Fibroblast of the conjunctiva (primary cell): ENCODE results near the gene EFNA2.
A peak's percentile ranks its signal among the peaks of the same experiment; 100 is the strongest.

ENCODE experiments used
- DNase-seq: peaks from one replicate; pipeline ENCODE4 v3.0.0-alpha.2; 2010; ENCODE audit warnings: low read depth

The EFNA2 gene

GRCh38 chr19:1249298-1249989, 36.2 kb upstream of the EFNA2 start:
- DNase-seq, result peak; percentile 93

DNA sequence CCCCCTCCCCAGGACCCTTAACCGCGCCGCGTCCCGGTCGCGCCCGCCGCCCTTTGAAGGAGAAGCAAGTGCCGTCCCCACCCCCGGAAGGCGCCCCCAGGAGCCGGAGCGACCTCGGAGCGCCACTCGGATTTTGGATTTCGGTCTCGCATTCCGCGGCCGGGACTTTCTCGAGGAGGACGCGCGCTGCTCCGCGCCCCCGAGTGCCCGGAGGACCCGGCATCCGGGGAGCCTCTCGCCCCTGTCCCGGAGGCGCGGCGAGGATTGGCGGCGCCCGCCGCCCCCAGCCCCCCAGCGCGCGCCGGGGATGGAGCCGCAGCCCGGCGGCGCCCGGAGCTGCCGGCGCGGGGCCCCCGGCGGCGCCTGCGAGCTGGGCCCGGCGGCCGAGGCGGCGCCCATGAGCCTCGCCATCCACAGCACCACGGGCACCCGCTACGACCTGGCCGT, 35.7 kb upstream of the EFNA2 start:
- DNase-seq, result no peak

DNA sequence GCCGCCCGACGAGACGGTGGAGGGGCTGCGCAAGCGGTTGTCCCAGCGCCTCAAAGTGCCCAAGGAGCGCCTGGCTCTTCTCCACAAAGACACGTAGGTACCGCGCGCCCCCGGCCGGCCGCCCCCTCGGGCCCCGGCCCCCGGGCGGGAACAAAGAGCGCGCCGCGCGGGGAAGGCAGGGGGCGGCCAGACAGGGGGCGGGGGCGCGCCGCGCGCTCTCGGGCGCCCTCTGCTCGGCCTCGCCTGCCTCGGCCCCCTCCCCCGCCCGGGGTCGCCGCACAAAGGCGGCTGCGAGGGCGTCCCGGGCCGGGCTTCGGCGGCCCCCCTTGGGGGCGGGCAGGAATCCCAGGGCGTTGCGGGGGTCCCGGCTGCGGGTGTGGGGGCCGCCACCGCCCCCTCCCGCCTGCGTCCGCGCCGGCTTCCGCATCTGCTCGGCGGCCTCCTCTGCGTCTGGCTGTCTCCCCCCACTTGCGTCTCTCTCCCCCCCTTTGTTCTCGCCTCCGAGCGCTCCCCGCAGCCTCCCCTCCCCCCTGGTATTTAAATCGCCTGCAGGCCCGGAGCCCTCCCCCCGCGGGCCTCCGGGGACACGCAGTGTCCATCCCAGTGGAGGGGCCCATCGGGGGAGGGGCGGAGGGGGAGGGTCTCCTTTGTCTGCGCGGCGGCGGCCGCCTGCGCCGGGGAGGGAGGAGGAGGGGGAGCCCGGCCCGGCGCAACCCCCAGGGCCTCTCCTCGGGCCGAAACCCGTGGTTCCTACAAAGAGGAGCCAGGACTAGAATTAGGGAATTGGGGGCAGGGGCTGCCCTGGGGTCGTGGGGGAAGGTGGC, 35.0 kb upstream of the EFNA2 start:
- no peak for DNase-seq

GRCh38 chr19:1251330-1252220, 34.1 kb upstream of the EFNA2 start:
- DNase-seq, result no peak

DNA sequence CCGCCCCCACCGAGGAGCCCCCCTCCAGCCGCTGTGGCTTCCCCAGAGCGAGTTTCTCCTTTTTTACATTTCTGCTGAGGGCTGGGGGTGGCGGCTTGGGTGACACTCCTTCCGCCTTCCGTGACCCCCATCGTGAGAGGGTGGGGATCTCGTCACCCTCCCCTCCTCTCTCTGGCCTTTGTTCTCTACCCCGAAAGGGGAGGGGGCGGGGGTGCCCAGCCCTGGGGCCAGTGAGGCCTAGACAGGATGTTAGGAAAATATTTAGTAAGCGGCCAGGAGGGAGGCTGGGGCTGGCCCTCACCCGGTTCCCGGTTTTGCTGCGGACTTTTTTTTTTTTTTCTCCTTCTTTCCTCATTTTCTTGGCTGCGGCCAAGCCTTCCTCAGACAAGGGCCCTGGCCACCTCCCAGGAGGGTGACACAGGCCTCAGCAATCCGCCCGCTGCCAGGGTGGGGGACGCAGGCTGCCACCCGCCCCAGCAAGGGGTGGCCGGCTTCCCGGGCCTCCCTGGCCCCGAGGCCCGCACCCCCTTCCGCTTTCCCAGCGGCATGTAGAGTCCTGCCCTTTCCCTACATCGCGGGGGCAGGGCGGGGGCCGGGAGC, 33.4 kb upstream of the EFNA2 start:
- DNase-seq, result peak; percentile 98

GRCh38 chr19:1252821-1253513, 32.7 kb upstream of the EFNA2 start:
- DNase-seq, result peak; percentile 98

GRCh38 chr19:1253514-1254080, 32.1 kb upstream of the EFNA2 start:
- DNase-seq, result peak; percentile 70

DNA sequence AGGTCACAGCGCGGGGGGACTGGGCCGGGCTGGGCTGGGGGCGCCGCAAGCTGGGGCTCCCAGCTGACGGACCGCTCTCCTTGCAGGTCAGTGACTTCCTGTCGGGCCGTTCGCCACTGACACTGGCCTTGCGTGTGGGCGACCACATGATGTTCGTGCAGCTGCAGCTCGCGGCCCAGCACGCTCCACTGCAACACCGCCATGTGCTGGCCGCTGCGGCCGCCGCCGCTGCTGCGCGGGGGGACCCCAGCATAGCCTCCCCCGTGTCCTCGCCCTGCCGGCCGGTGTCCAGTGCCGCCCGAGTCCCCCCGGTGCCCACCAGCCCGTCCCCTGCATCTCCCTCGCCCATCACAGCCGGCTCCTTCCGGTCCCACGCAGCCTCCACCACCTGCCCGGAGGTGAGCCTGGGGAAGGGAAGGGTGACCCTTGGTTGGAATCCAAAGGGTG, 31.6 kb upstream of the EFNA2 start:
- no peak for DNase-seq

GRCh38 chr19:1254530-1255185, 31.0 kb upstream of the EFNA2 start:
- no peak for DNase-seq

DNA sequence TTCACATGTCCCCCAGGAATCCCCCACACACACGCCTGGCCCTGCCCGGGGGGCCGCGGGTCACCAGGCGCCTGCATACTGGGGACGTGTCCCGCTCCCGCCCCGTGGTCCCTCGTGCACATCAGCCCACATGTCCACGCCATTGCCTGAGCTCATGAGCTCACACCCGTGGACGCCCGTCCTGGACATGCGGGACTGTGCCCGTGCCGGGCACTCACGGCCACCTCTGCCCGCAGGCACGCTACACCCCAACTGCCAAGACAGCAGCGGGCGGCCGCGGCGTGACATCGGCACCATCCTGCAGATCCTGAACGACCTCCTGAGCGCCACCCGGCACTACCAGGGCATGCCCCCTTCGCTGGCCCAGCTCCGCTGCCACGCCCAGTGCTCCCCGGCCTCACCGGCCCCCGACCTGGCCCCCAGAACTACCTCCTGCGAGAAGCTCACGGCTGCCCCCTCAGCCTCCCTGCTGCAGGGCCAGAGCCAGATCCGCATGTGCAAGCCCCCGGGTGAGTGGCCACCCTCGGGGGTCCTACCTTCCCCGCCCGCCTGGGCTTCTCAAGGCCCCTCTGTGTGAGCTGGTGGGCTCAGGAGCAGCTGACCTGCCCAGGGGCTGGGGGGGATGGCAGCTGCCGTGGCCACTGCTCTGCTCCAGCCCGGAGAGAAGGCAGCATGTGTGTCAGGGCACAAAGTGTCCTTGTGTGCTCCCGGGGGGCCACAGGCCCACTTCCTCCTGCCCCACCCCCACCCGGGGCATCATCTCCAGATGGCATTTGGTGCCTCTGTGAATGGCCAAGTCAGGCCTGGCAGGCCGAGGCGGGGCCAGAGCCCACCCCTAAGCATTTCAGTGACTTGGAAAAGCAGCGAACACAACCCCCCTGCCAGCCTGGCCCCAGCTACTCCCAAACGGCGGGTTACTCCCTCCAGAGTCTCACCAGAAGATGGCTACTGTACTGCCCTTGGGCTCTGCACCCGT, 30.2 kb upstream of the EFNA2 start:
- no peak for DNase-seq

DNA sequence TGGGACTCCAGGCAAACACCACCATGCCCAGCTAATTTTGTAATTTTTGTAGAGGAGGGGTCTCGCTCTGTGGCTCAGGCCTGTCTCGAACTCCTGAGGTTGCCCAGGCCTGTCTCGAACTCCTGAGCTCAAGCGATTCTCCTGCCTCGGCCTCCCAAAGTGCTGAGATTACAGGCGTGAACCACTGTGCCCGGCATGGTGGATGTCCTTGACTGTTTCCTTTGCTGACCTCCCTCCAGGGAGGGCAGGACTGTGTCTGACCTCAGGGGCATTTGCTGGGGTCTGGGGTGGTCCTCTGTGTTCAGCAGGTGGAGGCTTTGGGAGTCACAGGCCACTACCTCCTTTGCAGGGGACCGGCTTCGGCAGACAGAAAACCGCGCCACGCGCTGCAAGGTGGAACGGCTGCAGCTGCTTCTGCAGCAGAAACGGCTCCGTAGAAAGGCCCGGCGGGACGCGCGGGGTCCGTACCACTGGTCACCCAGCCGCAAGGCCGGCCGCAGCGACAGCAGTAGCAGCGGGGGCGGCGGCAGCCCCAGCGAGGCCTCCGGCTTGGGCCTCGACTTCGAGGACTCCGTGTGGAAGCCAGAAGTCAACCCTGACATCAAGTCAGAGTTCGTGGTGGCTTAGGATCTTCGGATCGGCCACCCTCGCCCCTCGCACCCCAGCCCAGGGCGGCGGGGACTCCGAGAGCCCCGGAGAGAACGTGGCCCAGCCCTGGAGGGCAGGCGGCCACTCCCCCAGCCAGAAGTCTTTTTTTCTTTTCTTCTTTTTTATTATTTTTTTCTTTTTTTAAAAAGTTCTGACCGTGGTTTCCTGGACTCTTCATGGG, 28.8 kb upstream of the EFNA2 start:
- DNase-seq, result no peak

- DNase-seq, result no peak
Observed at GRCh38 chr19:1257475-1258162, 28.1 kb upstream of the EFNA2 start.

GRCh38 chr19:1258163-1258492, 27.5 kb upstream of the EFNA2 start:
- DNase-seq, result no peak

DNA sequence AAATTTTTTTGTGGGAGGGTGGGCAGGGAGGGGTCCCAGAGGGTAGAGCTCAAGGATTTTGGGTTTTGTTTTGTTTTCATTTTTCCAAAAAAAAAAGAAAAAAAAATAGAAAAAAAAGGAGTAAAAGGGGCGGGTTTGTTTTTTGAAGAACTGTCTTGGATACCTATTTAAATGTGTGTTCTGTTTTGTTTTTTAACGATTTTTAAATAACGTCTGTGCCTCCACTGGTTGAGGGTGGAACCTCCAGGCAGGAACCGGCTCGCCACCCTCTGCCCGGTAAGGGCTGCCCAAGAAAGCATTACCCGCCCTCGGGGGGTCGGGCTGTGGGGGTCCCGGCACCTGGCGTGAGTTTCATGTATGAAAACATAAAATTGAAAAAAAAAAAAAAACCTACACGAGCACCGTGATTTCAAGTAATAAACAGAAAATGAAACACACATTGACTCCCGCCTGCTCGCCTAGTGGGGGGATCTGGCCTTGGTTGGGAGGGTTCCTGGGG, 26.9 kb upstream of the EFNA2 start:
- no peak for DNase-seq

DNA sequence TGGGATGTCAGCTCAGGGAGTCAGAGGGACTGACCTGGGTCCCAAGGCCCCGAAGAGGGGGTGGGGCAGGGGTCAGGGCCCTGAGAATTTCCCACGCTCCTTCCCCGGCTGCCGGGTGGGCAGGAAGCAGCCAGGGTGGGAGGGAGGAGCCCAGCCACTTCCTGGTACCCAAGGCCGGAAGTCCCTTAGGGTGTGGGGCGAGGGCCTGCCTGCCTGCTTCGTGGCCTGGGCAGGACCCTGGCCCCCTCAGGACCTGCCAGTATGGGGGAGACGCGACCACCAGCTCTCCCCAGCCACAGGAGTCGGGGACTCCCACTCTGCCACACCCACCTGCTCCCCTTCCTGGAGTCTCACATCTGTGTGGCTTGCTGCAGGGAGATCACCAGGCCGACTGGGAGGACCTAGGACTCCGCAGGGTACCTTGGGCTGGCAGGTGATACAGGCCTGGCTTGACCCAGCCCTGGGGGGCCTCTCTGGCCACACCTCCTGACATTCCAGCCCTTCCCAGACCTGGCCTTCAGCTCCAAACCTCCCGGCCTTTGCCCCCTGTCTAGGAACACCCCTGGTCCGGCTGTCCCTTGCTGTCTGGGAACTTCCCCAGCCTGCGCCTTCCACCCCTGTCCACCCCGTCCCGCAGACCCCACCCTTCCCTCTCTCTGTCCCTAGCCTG, 26.3 kb upstream of the EFNA2 start:
- DNase-seq, result no peak

DNA sequence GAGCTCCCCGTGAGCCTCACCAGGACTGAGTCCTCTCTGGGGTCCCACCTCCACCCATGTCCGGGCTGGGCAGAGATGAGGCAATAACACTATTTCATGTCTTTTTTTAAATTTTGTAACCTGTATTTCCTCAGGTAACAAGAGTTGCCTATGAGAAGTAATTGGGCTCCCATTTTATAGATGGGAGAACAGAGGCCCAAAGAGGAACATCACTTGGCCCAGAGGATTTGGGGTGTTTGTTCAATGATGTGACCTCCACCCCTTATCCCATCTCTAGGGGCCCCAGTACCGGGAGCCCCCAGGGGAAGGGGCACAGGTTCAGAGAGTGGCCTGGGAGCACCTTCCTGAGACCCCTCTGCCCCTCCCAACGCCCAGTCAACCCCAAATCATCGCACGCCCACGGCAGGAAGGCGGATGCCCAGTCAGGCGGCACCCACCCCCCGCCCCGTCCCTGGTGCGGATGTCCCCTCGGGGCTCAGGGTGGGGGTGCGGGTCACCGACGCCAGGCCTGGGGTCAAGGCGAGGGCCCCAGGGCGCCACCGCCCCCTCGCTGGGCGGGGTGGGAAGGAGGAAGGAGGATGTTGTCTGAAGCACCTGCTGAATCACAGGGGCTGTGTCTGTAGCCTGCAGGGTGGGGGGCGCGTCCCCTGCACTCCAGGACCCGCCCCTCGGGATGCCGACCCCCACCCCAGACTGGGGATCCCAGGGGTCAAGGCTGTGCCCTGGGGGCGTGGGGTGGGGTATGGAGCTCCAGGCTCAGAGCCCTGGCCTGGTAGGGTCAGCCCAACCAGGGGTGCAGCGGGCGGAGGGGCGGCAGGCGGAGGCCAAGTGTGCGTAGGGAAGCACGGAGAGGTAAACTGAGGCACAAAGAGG, 25.6 kb upstream of the EFNA2 start:
- no peak for DNase-seq
